Kidney epithelial cell (primary cell): Measurements from ENCODE around the gene PSTPIP2. TPM values are rescaled to one million over a fixed set of nuclear protein-coding genes. Genes with fewer than 3 reads are reported as not detected.
"Not testable (repeated sequence)": the region's sequence is repeated elsewhere in the genome, so short reads cannot be mapped to it uniquely, and the experiment has no call there.

ENCODE experiments used
- DNase-seq: peaks from one replicate; pipeline ENCODE4 v3.0.0-alpha.2; 2010; ENCODE audit warnings: low read depth
- H3K27me3 ChIP-seq: 2 replicates; pipeline ENCODE4 v1.6.0; 2011; ENCODE audit warnings: low read length; ENCODE audit not compliant: control insufficient read depth, insufficient read depth
- H3K36me3 ChIP-seq: 2 replicates; pipeline ENCODE4 v1.5.1; 2011; ENCODE audit warnings: low read length; ENCODE audit not compliant: control insufficient read depth, insufficient read depth
- H3K4me3 ChIP-seq: 2 replicates; pipeline ENCODE4 v1.5.1; 2011; ENCODE audit warnings: low read depth, mild to moderate bottlenecking, control low read depth, low read length
- total RNA-seq: library from RNA; depleted of rRNA; stranded (reverse); fragments of >200 nt; gene quantifications from 2 replicates; pipeline ENCODE4 v1.2.3, GENCODE V29; 2015
- TF ChIP-seq, protein P1 (sequence below): IDR thresholded peaks from 2 replicates; pipeline ENCODE4 v1.5.1; 2011; ENCODE audit warnings: mild to moderate bottlenecking, moderate library complexity, low read length, control low read depth, inconsistent platforms; ENCODE audit not compliant: insufficient read depth, poor library complexity, severe bottlenecking

PSTPIP2 gene
- total RNA-seq, 1 donor from 2014 or later, result 14.2 TPM

DNA sequence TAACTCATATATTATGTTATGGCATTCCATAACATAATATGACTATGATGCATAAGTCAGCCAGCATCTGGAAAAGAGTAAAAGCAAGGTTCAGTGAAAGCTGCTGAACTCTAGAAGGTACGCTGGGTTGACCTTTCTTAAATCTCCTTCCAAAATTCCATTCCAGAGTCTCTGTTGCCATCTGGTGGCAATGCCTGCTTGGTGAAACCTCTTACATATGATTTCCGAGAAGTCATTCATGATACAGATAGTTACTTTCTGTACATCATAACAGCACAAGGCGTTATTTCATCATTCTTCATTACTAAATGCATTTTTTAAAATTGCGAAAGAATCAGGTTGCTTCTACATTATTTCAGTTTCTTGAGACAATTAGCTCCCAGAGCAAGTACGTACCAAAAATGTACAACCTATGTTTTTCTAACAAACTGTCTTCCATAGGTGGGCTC is 97.9 kb downstream of the PSTPIP2 start:
- no peaks in the 10 kb centered on the region for H3K36me3 ChIP-seq
- peak; percentile 39 for DNase-seq
- no peaks in the 10 kb centered on the region for H3K27me3 ChIP-seq
- TF ChIP-seq, protein P1, sequence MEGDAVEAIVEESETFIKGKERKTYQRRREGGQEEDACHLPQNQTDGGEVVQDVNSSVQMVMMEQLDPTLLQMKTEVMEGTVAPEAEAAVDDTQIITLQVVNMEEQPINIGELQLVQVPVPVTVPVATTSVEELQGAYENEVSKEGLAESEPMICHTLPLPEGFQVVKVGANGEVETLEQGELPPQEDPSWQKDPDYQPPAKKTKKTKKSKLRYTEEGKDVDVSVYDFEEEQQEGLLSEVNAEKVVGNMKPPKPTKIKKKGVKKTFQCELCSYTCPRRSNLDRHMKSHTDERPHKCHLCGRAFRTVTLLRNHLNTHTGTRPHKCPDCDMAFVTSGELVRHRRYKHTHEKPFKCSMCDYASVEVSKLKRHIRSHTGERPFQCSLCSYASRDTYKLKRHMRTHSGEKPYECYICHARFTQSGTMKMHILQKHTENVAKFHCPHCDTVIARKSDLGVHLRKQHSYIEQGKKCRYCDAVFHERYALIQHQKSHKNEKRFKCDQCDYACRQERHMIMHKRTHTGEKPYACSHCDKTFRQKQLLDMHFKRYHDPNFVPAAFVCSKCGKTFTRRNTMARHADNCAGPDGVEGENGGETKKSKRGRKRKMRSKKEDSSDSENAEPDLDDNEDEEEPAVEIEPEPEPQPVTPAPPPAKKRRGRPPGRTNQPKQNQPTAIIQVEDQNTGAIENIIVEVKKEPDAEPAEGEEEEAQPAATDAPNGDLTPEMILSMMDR, result peak; percentile 79
- no peak overlapping the region for H3K4me3 ChIP-seq

DNA sequence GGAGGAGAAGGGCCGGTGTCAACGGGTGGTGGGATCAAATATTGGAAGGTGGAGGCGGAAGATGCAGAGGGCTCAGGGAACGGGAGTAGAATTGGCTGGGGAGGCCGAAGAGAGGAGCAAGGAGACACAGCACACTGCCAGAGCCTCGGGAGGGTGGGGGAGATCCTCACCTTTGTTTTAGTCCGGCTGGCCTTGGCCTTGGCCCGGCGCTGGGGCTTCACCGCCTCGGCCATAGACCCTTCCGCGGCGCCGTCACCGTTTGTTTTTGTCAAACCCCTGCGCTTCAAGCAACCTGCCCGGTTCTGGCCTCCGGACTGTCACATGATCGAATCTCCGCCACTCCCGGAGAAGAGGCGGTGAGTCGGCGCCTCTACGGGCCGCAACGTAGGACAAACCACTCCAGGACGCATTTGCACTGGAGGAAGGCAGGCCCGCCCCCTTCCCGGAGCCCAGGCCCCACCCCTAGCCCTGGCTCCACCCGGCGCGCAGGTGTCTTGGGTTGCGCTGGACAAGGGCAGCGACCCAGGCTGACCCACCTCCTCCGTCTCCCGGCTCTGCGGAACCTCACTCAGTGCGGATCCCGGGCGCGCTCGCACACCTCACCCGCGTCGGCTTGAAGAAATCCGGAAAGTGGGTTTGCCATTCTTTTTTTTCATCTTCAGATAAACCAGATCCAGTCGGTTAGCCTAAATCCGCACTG is 104.9 kb downstream of the PSTPIP2 start, which contains the start of gene EPG5:
Gene EPG5 (minus strand): TSS at position 323 of the 700 bp plus-strand sequence. CDS start 90 bp downstream, at position 233.
- H3K27me3 ChIP-seq, result no peaks in the 10 kb centered on the region
- peak within 1 kb of the TSS; percentile 97 for H3K4me3 ChIP-seq
- peak; percentile 86 for DNase-seq
- TF ChIP-seq, protein P1, result no peak
- no peaks in the 10 kb centered on the region for H3K36me3 ChIP-seq

DNA sequence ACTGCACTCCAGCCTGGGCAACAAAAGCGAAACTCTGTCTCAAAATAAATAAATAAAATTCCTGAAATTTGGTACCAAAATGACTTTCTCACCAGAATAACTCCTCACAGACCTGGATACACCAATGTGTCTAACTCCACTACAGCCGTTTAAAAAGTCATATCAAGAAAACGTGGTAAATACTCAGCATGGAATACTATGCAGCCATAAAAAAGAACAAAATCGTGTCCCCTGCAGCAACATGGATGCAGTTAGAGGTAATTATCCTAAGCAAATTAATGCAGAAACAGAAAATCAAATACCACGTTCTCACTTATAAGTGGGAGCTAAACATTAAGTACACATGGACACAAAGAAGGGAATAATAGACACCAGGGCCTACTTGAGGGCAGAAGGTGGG is 107.1 kb downstream of the PSTPIP2 start:
- H3K27me3 ChIP-seq, H3K4me3 ChIP-seq, DNase-seq, H3K36me3 ChIP-seq: not testable (repeated sequence)

DNA sequence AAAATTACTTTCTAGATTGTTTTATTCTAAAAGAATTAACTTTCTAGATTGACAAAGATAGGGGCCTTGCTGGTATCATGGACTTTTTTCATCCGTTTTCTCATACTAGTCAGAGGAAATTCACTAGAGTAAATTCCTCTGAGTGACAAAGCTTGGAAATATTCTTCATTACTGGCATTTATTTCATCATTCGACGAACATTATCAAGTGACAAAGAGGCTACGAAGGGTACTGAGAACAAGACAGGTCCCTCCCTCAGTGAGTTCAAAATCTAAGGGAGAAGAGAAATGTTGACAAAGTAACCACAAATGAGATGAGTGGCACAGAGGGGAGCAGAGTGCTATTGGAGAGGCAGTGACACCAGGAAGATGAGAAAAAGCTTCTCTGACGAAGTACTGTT is 109.2 kb downstream of the PSTPIP2 start:
- Histone ChIP-seq H3K27me3 (no peaks in the 10 kb centered on the region), H3K36me3 (peaks cover 2% of the 10 kb centered on the region), H3K4me3 (no peak overlapping the region)
- TF ChIP-seq, protein P1, result no peak
- DNase-seq, result peak; percentile 55

DNA sequence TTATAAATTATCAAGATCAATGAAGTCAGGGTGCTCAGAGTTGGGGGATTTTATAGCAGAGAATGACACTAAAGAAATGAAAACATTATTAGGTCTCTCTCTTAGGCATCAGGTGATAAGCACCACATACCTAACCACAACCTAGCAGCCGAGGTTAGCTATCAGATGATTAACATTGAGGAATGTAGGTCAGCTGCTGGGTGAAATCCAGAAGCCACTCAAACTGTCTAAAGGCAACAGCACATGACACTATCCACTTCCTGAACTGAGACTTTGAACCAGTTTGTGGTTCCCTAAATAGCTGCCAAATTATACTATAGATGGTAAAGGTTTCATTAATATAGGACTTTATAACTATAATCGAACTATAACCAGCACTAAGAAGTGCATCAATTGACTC is 109.6 kb downstream of the PSTPIP2 start:
- peaks cover 2% of the 10 kb centered on the region for H3K36me3 ChIP-seq
- H3K4me3 ChIP-seq, result no peak overlapping the region
- no peaks in the 10 kb centered on the region for H3K27me3 ChIP-seq
- TF ChIP-seq, protein P1, result no peak
- peak; percentile 89 for DNase-seq

DNA sequence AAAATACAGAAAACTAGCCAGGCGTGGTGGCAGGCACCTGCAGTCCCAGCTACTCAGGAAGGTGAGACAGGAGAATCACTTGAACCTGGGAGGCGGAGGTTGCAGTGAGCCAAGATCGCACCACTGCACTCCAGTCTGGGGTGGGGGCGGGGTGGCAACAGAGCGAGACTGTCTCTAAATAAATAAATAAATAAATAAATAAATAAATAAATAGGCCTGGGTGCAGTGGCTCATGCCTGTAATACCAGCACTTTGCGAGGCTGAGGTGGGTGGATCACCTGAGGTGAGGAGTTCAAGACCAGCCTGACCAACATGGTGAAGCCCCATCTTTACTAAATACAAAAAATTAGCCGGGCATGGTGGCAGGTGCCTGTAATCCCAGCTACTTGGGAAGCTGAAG is 112.6 kb downstream of the PSTPIP2 start:
- not testable (repeated sequence) for DNase-seq, H3K36me3 ChIP-seq, H3K4me3 ChIP-seq, H3K27me3 ChIP-seq

DNA sequence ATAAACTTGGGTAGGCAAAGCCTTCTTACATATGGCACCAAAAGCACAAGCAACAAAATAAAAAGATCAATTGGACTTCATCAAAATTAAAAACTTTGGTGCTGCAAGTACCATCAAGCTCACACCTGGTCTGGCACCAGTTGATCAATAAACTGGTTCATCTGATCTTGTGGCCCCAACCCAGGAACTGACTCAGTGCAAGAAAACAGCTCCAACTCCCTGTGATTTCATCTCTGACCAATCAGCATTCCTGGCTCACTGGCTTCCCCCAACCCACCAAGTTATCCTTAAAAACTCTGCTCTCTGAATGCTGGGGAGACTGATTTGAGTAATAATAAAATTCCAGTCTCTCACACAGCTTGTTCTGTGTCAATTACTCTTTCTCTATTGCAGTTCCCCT is 113.3 kb downstream of the PSTPIP2 start:
- Histone ChIP-seq H3K4me3 (no peak overlapping the region), H3K36me3 (peaks cover 2% of the 10 kb centered on the region), H3K27me3 (no peaks in the 10 kb centered on the region)
- TF ChIP-seq, protein P1, result no peak
- no peak for DNase-seq
